ENCODE results near the gene DIS3L2. TPM values are rescaled to one million over a fixed set of nuclear protein-coding genes. Genes with fewer than 3 reads are reported as not detected.

DIS3L2 gene
- total and polyA plus RNA-seq, 10 donors = 9.1 to 59.8 (median 35.4) TPM

DNA sequence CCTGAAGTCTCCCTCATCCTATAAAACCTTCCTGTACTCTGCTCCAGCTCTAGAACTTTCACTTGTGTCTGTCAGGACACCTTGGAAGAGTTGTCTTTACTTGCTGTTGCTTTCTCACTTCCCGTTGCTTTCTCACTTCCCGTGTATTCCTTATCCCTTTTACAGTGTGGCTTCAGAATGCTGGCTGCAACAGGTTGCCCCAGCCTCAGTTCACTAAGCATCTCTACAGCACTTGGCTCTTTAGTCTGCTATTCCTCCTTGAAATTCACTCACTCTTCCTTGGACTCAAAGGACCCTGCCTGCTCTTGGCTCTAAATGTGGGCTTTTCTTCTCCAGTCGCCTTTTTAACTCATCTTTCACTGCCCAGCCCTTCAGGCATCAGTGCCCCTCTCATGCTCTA, 254.5 kb downstream of the DIS3L2 start:
- WGBS, 5 donors = 83 to 91% (median 89%) methylated on average over 3 of the region's 3 CpGs
- Histone ChIP-seq H3K36me3 (peaks cover 0 to 32% (median 0%) of the 10 kb centered on the region in 6 donors), H3K4me3 (no peak overlapping the region), H3K4me1 (peaks cover 0 to 28% (median 17%) of the 10 kb centered on the region in 6 donors), H3K9me3 (no peaks in the 10 kb centered on the region), H3K27me3 (replicated peaks in 1 of 7) (no peaks in the 10 kb centered on the region), H3K27ac (no peak overlapping the region)
- TF ChIP-seq CTCF (IDR thresholded peaks at IDR 0.05 in 8 of 11, conservative IDR thresholded peaks at IDR 0.05 in 3 of 11) = no peak
- no peak for TF ChIP-seq POLR2A (IDR thresholded peaks at IDR 0.05)
- TF ChIP-seq POLR2AphosphoS5 (IDR thresholded peaks at IDR 0.05) = no peak
- intact Hi-C loops (cut with DNase I; ENCODE audit: low total_unique reads) = no loop called here
- no peak for DNase-seq

GRCh38 chr2:232218778-232219495, 257.4 kb downstream of the DIS3L2 start:
- intact Hi-C loops (cut with DNase I; ENCODE audit: low total_unique reads) = no loop called here
- WGBS, 5 donors = 89 to 95% (median 90%) methylated on average over 6 of the region's 6 CpGs
- Histone ChIP-seq H3K27me3 (replicated peaks in 1 of 7) (no peaks in the 10 kb centered on the region), H3K27ac (peak overlapping the region in 1 of 8 donors; percentile 2), H3K4me3 (no peak overlapping the region), H3K36me3 (peaks cover 0 to 32% (median 0%) of the 10 kb centered on the region in 6 donors), H3K4me1 (peaks cover 0 to 19% (median 15%) of the 10 kb centered on the region in 6 donors), H3K9me3 (no peaks in the 10 kb centered on the region)
- no peak for TF ChIP-seq POLR2A (IDR thresholded peaks at IDR 0.05)
- TF ChIP-seq CTCF (IDR thresholded peaks at IDR 0.05 in 8 of 11, conservative IDR thresholded peaks at IDR 0.05 in 3 of 11) = no peak
- no peak for TF ChIP-seq POLR2AphosphoS5 (IDR thresholded peaks at IDR 0.05)
- DNase-seq = no peak

GRCh38 chr2:232219496-232219870, 258.0 kb downstream of the DIS3L2 start:
- intact Hi-C loops (cut with DNase I; ENCODE audit: low total_unique reads) = no loop called here
- no peak for DNase-seq
- no peaks in the 10 kb centered on the region for H3K27me3 ChIP-seq (replicated peaks in 1 of 7)
- H3K9me3 ChIP-seq = no peaks in the 10 kb centered on the region
- TF ChIP-seq CTCF (IDR thresholded peaks at IDR 0.05 in 8 of 11, conservative IDR thresholded peaks at IDR 0.05 in 3 of 11) = no peak
- no peak for TF ChIP-seq POLR2A (IDR thresholded peaks at IDR 0.05)
- no peak for TF ChIP-seq POLR2AphosphoS5 (IDR thresholded peaks at IDR 0.05)
- peak overlapping the region in 1 of 8 donors; percentile 2 for H3K27ac ChIP-seq
- WGBS, 5 donors = 8 to 39% (median 11%) methylated on average over 2 of the region's 2 CpGs
- peaks cover 0 to 32% (median 0%) of the 10 kb centered on the region in 6 donors for H3K36me3 ChIP-seq
- H3K4me3 ChIP-seq = no peak overlapping the region
- H3K4me1 ChIP-seq = peaks cover 0 to 19% (median 15%) of the 10 kb centered on the region in 6 donors

- Histone ChIP-seq H3K9me3 (no peaks in the 10 kb centered on the region), H3K36me3 (peaks cover 0 to 32% (median 0%) of the 10 kb centered on the region in 6 donors), H3K27ac (no peak overlapping the region), H3K4me1 (peaks cover 0 to 19% (median 15%) of the 10 kb centered on the region in 6 donors), H3K4me3 (no peak overlapping the region), H3K27me3 (replicated peaks in 1 of 7) (no peaks in the 10 kb centered on the region)
- intact Hi-C loops (cut with DNase I; ENCODE audit: low total_unique reads) = no loop called here
- 94 to 98% (median 96%) methylated on average over 5 of the region's 5 CpGs for WGBS, 5 donors
- DNase-seq = no peak
- TF ChIP-seq POLR2A (IDR thresholded peaks at IDR 0.05) = no peak
- TF ChIP-seq POLR2AphosphoS5 (IDR thresholded peaks at IDR 0.05) = no peak
- TF ChIP-seq CTCF (IDR thresholded peaks at IDR 0.05 in 8 of 11, conservative IDR thresholded peaks at IDR 0.05 in 3 of 11) = no peak
Measured at GRCh38 chr2:232219932-232220331, 258.4 kb downstream of the DIS3L2 start.
